Epidermal melanocyte (primary cell): ENCODE data around the gene EPN2.

Experiments used
- DNase-seq: peaks from one replicate; pipeline ENCODE4 v3.0.0; 2011; ENCODE audit warnings: low spot score; ENCODE audit not compliant: insufficient read length

Gene EPN2

GRCh38 chr17:19309701-19310100, 72.5 kb downstream of the EPN2 start:
- no peak for DNase-seq

GRCh38 chr17:19310151-19310550, 73.0 kb downstream of the EPN2 start:
- no peak for DNase-seq

DNA sequence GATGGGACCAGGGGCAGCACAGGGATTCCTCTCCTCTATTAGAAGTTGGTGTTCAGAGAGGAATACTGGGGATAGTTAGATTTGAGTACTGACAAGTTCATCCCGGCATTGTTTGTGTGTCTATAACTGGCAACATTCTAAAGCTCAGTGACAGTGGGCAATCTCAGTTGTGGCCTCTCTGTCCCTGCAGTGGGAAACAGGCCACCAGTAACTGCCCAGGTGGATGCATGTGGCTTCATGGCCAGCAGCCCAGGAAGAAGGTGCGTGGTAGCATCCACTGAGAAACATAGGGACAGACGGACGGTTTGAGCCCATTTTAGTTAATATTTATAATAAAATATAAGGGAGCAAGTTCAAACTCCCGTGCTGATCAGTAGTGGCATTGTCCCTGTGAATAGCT, 73.8 kb downstream of the EPN2 start:
- no peak for DNase-seq

DNA sequence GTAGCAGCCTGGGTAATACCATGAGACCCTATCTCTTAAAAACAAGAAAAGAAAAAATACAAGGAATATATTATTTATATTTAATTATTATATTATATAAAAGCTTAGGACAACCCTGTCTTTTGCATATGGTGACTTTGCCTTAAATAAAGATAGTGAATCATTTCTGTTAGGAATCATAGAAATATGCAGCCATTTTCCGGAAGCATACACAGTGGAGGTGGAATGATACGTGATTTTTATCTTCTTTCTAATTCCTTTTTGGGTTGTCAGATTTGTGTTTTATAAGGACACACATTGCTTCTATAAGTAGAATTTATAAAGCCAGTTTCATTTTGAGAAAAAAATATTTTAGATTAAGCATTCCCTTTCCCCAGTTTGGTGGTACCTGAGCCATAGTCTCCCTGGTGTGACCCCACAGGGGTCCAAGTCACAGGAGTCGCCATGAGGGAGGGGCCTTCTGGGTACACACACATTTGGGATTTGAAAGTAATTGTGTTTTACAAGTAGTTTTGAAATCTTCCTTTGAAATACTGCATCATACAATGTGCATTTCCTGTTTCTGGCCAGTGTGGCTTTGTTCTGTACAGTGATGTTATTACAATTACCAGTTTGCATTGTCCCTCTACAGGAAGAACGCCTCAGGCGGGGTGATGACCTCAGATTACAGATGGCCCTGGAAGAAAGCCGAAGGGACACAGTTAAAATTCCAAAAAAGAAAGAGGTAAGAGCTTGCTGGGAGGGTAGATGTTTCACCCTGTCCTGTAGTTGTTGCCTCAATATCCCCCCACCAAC, 74.5 kb downstream of the EPN2 start:
- no peak for DNase-seq

DNA sequence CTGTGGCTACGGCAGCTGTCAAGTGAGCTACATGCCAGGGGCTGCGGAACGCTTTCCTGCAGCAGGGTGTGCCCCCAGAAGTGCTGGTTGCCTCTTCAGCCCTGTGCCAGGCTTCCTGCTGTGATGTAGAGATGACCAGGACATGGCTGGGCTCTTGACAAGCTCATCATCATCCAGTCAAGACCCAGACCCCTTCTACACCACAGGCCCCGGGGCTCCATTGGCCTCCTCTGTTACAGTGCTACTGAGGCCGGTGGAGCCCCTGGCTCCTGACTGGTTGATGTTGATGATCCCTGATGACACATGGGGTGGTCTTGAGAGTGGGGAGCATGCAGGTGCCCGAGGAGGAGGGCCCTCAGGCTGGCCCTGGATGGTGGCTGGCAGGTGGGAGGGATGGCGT, 75.2 kb downstream of the EPN2 start:
- no peak for DNase-seq

- no peak for DNase-seq
Measured at GRCh38 chr17:19313066-19313745, 76.0 kb downstream of the EPN2 start.

- DNase-seq: no peak
Measured at GRCh38 chr17:19313746-19314651, 76.8 kb downstream of the EPN2 start.

DNA sequence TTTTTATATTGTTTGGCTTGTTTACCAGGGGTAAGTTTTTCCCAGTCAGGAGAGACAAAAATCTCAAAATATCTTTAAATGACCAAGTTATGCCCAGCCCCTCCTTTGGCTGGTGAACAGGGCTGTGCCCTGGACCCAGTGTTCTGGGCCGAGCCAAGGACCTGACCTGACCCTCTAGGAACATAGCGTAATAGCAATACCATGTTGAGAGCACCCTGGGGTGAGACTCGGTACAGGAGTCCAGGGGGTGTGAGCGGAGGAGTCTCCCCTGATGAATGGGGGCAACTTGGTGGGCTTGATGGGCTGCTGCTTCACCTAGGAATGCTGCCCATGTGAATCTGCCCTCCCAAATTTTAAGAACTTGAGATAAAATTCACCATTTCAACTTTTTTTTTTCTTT, 77.9 kb downstream of the EPN2 start:
- no peak for DNase-seq

DNA sequence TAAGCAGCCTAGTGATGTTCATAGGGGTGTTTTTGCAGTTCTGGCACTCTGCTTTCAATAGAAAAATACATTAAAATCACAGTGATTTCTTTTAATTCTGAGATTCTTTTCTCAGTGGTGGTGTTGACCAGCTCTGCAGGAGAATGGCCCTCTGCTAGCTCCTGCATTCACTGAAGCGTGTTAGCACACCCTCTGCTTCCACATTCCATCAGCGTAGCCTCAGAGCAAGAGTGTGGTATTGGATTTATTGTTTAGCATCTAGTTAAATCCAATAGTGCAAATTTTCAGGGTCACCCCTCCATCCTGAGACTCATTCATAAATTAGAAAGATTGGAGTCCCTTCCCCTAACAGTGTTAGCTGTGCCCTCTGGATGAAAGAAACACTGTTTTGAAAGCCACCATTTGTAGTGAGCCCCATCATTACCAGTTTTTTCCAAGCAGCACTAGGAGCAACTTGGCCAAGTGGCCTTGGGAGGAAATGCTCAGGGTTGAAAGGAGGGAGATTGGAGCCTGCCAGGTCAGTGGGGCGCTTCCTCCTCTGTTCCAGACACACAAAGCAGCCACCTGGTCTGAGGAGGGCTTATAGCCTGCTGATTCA, 79.7 kb downstream of the EPN2 start:
- no peak for DNase-seq

DNA sequence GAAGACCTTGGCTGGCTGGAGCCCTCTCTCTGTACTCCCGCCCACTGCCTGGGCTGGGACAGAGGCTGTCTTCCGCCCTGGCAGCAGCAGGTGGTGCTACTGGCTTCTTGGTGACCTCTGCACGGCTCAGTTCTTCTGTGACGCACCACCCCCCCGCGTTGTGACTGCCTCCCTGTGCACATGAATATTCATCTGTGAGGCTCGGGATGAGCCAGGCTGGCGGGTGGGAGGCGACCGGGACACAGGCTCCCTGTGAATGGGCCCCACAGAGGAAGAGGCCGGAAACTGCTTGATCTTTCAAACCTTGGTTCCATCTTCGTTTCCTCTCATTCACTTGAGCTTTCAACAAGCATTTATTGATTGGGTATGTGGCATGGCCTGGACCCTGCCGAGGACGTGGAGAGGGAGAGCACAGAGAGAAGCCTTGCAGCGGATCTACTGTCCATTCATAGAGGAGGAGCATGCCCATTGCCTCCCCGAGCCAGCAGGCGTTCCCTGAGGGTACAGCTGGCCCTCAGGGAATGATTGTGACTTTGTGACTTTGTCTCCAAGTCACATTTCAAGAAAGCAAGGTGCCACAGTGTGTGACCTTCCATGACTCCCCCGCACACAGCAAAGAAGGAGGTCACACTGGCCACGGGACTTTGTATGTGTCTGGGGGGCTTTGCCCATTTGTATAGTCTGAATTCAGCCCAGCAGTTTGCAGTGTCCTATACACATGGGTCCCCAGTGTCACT, 80.4 kb downstream of the EPN2 start:
- no peak for DNase-seq

DNA sequence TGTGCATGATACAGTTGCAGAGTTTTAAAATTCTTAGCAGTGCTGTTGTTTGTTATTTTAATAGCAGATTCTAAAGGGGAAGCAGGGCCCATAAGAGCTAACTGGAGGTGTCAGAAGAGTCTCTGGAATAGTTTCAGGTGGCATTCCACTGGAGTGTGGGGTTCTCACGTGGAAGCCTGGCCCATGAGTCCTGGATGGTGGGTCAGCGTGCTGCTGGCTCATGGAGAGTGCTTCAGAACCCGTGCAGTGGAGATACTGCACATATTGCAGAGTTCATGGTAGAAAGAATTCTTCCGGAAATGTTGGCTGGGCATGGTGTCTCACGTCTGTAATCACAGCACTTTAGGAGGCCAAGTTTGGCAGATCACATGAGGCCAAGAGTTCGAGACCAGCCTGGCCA, 81.4 kb downstream of the EPN2 start:
- DNase-seq: no peak

DNA sequence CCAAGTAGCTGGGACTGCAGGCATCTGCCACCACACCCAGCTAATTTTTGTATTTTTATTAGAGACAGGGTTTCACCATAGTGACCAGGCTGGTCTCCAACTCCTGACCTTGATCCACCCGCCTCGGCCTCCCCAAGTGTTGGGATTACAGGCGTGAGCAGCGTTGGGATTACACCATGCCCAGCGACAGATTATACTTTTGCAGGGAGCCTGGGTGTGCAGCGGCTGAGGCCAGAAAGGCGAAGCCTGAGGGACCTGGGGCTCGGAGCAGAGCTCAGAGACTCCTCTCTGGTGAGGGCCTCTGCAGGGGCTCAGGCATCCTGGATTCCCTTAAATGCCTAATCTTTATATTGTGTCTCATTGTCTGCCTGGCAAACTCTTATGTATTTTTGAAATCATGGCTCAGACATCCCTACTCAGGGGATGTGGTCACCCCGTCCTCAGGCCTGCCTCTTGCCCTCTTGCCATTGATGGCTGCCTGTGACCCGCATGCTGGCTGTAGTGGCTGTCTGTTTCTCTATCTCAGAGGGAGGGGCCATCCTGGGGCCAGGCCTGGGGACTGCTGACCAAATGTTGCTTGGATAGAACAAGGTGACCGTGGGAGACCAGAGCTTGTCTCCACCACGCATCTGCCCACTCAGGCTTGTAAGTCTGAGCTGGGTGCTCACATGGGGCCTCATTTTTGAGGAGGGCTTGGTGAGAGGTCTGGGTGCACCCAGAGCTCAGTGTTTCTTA, 82.8 kb downstream of the EPN2 start:
- no peak for DNase-seq

- DNase-seq: no peak
Measured at GRCh38 chr17:19320876-19321275, 83.7 kb downstream of the EPN2 start.

DNA sequence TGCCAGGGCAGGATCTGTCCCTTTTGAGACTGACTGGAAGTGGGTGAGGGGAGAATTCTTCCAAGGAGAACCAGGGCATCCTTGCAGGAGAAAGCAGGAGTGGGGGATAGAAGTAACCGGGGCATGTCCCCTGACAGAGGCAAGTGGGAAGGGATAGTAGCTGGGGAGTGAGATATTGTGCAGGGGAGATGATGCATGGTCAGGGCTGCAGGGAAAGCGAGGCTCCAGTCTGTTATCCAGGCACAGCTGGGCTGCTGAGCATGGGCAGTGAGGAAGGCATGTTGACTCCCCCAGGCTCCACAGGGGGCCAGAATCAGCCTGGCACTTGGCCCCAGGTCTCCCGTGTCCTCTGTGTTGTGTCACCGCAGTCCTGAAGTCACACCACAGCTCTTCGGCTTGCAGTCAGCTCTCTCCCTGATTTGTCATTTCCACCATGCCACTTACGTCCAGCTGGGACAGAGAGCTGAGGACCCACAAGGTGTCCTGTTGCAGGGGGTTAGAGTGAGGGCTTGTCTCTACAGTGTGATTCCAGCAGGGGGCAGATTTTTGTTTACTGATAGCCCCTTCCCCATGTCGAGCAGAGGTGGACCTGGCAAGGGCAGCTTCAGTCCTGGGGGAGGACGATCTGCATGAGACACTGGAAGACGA, 84.4 kb downstream of the EPN2 start:
- DNase-seq: no peak

GRCh38 chr17:19322129-19322505, 85.0 kb downstream of the EPN2 start:
- DNase-seq: no peak

- no peak for DNase-seq
Measured at GRCh38 chr17:19322861-19323260, 85.7 kb downstream of the EPN2 start.

GRCh38 chr17:19325542-19325941, 88.4 kb downstream of the EPN2 start:
- DNase-seq: no peak

GRCh38 chr17:19327031-19327783, 90.0 kb downstream of the EPN2 start:
- no peak for DNase-seq

DNA sequence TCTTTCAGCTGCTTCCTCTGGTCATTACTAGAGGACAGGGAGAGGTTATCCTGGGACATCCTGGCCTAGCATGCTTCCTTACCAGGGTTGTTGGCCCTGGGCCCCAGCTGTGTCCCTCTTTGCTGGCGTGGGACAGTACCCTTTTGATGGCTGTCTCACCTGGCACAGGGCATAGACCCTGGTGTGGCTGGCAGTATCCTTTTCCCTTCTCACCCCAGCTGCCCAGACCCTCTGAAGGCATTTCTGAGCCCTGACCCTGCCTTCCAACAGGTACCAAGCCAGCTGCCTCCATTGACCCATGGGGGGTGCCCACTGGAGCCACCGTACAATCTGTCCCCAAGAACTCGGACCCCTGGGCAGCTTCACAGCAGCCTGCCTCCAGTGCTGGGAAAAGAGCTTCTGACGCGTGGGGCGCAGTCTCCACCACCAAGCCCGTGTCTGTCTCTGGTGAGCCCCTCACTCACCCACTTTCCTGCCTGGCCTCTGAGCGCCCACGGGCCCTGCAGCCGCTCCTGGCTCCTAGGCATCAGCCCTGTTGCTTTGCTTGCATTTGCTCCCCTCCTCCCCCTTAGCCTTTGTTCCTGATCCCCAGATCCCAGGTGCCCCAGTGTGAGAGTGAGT, 91.4 kb downstream of the EPN2 start:
- no peak for DNase-seq
